KOPT-K1 (cell line): ENCODE measurements around the gene KCNAB1.

Source experiments
- H3K27ac ChIP-seq: fragments of 200-600 bp; sonication (generic); 2 replicates; pipeline ENCODE4 v1.5.1; 2016; ENCODE audit warnings: antibody characterized with exemption, mild to moderate bottlenecking, low read depth, low read length; ENCODE audit not compliant: poor library complexity, severe bottlenecking
- H3K36me3 ChIP-seq: fragments of 200-600 bp; sonication (generic); 2 replicates; pipeline ENCODE4 v1.5.1; 2017; ENCODE audit warnings: antibody characterized with exemption, mild to moderate bottlenecking, low read length, moderate library complexity; ENCODE audit not compliant: insufficient read depth
- H3K9me3 ChIP-seq: fragments of 200-600 bp; sonication (generic); 2 replicates; pipeline ENCODE4 v1.5.1; 2017; ENCODE audit warnings: antibody characterized with exemption, low read length, mild to moderate bottlenecking; ENCODE audit not compliant: insufficient read depth, poor library complexity, severe bottlenecking

The KCNAB1 gene

GRCh38 chr3:156530980-156531379 lies 410.6 kb downstream of the KCNAB1 start:
- H3K27ac ChIP-seq, result no peak overlapping the region
- no peaks in the 10 kb centered on the region for H3K9me3 ChIP-seq
- H3K36me3 ChIP-seq, result 0 out of 2 replicates have a peak, but pooled peaks cover 5% of the 10 kb centered on the region

GRCh38 chr3:156532730-156533129 lies 412.4 kb downstream of the KCNAB1 start:
- H3K27ac ChIP-seq, result no peak overlapping the region
- H3K36me3 ChIP-seq, result peaks cover 11% of the 10 kb centered on the region; the same call in 1 of the 2 replicates
- H3K9me3 ChIP-seq, result no peaks in the 10 kb centered on the region

- H3K27ac ChIP-seq, result no peak overlapping the region
- H3K36me3 ChIP-seq, result peaks cover 16% of the 10 kb centered on the region
- no peaks in the 10 kb centered on the region for H3K9me3 ChIP-seq
Measured at GRCh38 chr3:156533205-156533604, 412.8 kb downstream of the KCNAB1 start.

- H3K9me3 ChIP-seq, result no peaks in the 10 kb centered on the region
- no peak overlapping the region for H3K27ac ChIP-seq
- peaks cover 36% of the 10 kb centered on the region for H3K36me3 ChIP-seq
Measured at GRCh38 chr3:156535162-156535627, 414.8 kb downstream of the KCNAB1 start.

DNA sequence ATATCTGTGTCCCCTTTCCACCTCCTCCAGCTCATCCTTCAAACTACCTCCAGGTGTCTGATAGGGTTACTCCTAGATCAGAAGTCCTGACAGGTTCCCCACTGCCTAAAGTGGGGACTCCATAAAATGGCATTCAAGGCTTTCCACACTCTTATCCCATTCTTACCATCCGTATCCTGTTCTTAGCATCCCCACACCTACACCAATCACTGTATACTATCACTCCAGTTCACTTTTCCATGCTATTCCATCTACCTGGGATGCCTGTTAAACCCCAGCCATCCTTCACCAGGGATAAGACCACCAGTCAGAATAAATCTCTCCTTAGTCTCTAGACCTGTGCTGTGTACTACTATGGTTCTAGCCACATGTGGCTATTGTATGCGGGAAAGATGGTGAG lies 415.4 kb downstream of the KCNAB1 start:
- no peak overlapping the region for H3K27ac ChIP-seq
- H3K9me3 ChIP-seq, result no peaks in the 10 kb centered on the region
- H3K36me3 ChIP-seq, result peaks cover 42% of the 10 kb centered on the region

DNA sequence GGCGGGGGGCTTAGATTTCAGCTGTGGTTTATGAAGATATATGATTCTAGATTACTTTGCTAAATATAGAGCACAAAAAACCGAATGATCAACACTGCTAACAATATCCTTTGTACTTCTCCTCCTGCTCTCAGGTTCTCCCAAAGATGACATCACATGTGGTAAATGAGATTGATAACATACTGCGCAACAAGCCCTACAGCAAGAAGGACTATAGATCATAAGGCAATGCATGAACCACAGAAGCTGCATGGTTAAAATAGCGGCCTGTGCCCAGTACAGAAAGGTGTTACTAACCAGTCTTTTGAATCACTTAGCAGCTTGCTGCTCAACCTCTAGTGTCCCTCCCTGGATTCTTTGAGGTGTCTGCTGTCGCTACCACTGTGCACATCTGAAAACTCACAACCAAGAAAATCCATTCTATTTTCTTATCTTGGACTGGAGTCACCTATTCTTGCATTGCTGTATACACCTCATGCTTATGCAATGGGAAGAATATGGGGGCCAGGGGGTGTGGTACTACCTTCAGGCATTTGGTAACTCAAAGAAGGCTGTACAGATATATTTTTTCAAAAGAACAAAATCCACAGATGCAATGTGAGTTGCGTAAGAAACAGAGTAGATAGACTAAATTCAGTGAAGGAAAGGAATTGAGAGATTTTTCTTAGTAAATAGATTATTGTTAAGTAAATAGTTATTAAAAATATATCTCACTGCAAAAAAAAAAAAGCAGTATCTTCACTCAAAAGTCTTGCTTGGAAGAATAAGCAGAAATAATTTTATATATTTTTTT lies 416.3 kb downstream of the KCNAB1 start:
- Histone ChIP-seq H3K27ac (no peak overlapping the region), H3K36me3 (peaks cover 51% of the 10 kb centered on the region)

DNA sequence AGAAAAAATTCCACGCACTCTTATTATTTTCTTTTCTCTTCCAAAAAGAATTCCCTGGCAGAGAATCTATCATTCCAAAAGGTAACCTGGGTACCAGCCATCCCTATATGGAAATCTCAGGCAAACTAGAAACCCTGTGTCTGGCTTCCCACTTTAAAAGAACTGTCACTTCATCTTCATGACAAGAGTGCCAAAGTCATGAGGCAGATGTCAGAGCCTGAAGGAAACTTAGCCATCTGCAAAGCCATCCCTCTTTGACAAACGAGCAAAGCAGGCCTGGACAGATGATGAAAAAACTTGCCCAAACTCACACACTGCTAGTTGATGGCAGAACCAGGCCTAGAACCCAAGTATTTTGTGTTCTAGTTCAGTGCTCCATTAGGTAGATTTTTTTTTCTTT lies 418.7 kb downstream of the KCNAB1 start:
- no peak overlapping the region for H3K27ac ChIP-seq
- H3K36me3 ChIP-seq, result peaks cover 74% of the 10 kb centered on the region
- no peaks in the 10 kb centered on the region for H3K9me3 ChIP-seq

More for the DNA sequence above, 416.3 kb downstream of the KCNAB1 start:
- H3K9me3 ChIP-seq, result no peaks in the 10 kb centered on the region

GRCh38 chr3:156539802-156540201 lies 419.4 kb downstream of the KCNAB1 start:
- Histone ChIP-seq H3K36me3 (peaks cover 82% of the 10 kb centered on the region), H3K9me3 (no peaks in the 10 kb centered on the region), H3K27ac (no peak overlapping the region)

DNA sequence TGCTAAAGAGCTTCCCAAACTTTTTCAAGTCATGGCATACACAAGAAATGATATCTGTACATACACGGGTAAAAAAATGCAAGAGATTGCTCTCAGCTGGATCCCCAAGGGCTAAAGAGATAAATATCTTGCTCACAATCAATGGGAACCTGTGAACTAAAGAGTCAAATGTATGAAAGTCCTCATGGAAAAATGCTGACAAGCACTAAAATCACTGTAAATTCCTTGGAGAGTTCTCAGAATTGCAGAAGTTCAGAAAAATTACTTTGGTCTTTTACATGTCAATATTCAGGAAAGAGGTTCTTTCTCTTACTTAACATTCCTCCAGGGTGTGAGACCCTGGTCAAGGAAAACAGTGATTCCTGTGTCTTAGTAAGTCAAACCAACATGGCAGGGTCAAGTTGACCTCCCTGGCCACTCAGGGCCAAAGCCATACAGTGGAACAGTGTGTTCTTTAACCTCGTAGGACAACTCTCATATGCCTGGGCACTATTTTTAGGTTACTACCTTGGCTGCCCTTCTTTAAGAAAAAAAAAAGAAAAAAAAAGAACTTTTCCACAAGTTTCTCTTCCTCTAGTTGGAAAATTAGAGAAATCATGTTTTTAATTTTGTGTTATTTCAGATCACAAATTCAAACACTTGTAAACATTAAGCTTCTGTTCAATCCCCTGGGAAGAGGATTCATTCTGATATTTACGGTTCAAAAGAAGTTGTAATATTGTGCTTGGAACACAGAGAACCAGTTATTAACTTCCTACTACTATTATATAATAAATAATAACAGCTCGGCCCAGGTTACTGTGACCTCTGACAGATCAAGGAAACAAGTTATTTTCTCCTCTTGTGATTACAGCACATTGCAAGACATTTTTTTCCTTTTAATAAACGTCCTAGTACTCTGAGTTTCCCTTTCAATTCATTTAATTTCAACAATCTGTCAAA lies 422.0 kb downstream of the KCNAB1 start:
- no peaks in the 10 kb centered on the region for H3K9me3 ChIP-seq
- no peak overlapping the region for H3K27ac ChIP-seq
- peaks cover 100% of the 10 kb centered on the region for H3K36me3 ChIP-seq

- H3K9me3 ChIP-seq, result no peaks in the 10 kb centered on the region
- H3K36me3 ChIP-seq, result peaks cover 100% of the 10 kb centered on the region
- H3K27ac ChIP-seq, result no peak overlapping the region
Measured at GRCh38 chr3:156543043-156543555, 422.7 kb downstream of the KCNAB1 start.

GRCh38 chr3:156547637-156548036 lies 427.3 kb downstream of the KCNAB1 start:
- Histone ChIP-seq H3K36me3 (peaks cover 100% of the 10 kb centered on the region), H3K9me3 (no peaks in the 10 kb centered on the region), H3K27ac (no peak overlapping the region)

GRCh38 chr3:156548041-156548687 lies 427.8 kb downstream of the KCNAB1 start:
- peaks cover 100% of the 10 kb centered on the region for H3K36me3 ChIP-seq

GRCh38 chr3:156548902-156549301 lies 428.5 kb downstream of the KCNAB1 start:
- Histone ChIP-seq H3K9me3 (no peaks in the 10 kb centered on the region), H3K36me3 (peaks cover 97% of the 10 kb centered on the region), H3K27ac (no peak overlapping the region)

More at GRCh38 chr3:156548041-156548687, 427.8 kb downstream of the KCNAB1 start:
- Histone ChIP-seq H3K9me3 (no peaks in the 10 kb centered on the region), H3K27ac (no peak overlapping the region)

DNA sequence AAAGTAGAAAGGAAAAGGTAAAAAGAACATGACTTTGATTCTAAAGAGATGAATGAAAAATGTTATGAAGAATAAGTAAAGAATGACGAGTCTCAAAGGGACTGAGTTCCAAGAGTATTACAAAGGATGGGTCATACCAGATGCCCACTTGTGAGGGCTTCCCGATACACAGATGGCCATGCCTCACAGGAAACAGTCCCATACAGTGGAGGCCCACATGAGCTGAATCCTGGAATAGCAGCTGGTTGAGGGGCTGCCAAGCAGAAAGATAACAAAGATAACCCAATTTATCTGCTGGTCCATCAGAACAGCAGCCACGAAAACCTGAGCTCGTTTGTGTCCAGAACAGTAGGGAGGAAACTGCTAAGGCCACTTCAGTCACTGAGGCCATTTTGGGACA lies 430.9 kb downstream of the KCNAB1 start:
- Histone ChIP-seq H3K9me3 (no peaks in the 10 kb centered on the region), H3K27ac (no peak overlapping the region), H3K36me3 (peaks cover 73% of the 10 kb centered on the region)
